GM11168 (cell line): ENCODE data around the gene ADGRG6.

Experiments
- in situ Hi-C: fragments of 300-500 bp; cut with MboI; formaldehyde crosslinking; loops from one replicate; pipeline ENCODE4 v1.12.0; 2022; ENCODE audit warnings: low sequenced_read_pairs; ENCODE audit not compliant: unreplicated experiment

The ADGRG6 gene

GRCh38 chr6:142373268-142374090 is 71.7 kb downstream of the ADGRG6 start:
- in situ Hi-C loops, result no loop called here

GRCh38 chr6:142374091-142374770 is 72.4 kb downstream of the ADGRG6 start:
- in situ Hi-C loops, result no loop called here

- in situ Hi-C loops, result loop anchor here (25.0 kb wide), 1 partner anchor 238 kb away; the partner anchor contains the start of genes GJE1, NMBR and VTA1
These were observed 73.3 kb downstream of the ADGRG6 start for GRCh38 chr6:142374965-142375733.

- in situ Hi-C loops, result loop anchor here (25.0 kb wide), 1 partner anchor 239 kb away; the partner anchor contains the start of genes GJE1, NMBR and VTA1
These were observed 74.3 kb downstream of the ADGRG6 start for GRCh38 chr6:142376115-142376514.

GRCh38 chr6:142376800-142377496 is 75.1 kb downstream of the ADGRG6 start:
- in situ Hi-C loops, result loop anchor here (25.0 kb wide), 1 partner anchor 240 kb away; the partner anchor contains the start of genes GJE1, NMBR and VTA1

GRCh38 chr6:142377497-142377848 is 75.7 kb downstream of the ADGRG6 start:
- in situ Hi-C loops, result loop anchor here (25.0 kb wide), 1 partner anchor 240 kb away; the partner anchor contains the start of genes GJE1, NMBR and VTA1

GRCh38 chr6:142378138-142378875 is 76.5 kb downstream of the ADGRG6 start:
- in situ Hi-C loops, result loop anchor here (25.0 kb wide), 1 partner anchor 241 kb away; the partner anchor contains the start of genes GJE1, NMBR and VTA1

- in situ Hi-C loops, result loop anchor here (25.0 kb wide), 1 partner anchor 243 kb away; the partner anchor contains the start of genes GJE1, NMBR and VTA1
These were observed 78.8 kb downstream of the ADGRG6 start for GRCh38 chr6:142380626-142381025.

- in situ Hi-C loops, result loop anchor here (25.0 kb wide), 1 partner anchor 244 kb away; the partner anchor contains the start of genes GJE1, NMBR and VTA1
These were observed 79.4 kb downstream of the ADGRG6 start for GRCh38 chr6:142381181-142381580.

- in situ Hi-C loops, result loop anchor here (25.0 kb wide), 1 partner anchor 245 kb away; the partner anchor contains the start of genes GJE1, NMBR and VTA1
These were observed 80.1 kb downstream of the ADGRG6 start for GRCh38 chr6:142381845-142382378.

GRCh38 chr6:142384519-142385254 is 82.9 kb downstream of the ADGRG6 start:
- in situ Hi-C loops, result loop anchor here (25.0 kb wide), 1 partner anchor 247 kb away; the partner anchor contains the start of genes GJE1, NMBR and VTA1

- in situ Hi-C loops, result loop anchor here (25.0 kb wide), 1 partner anchor 248 kb away; the partner anchor contains the start of genes GJE1, NMBR and VTA1
These were observed 83.5 kb downstream of the ADGRG6 start for GRCh38 chr6:142385352-142385751.

- in situ Hi-C loops, result loop anchor here (25.0 kb wide), 1 partner anchor 249 kb away; the partner anchor contains the start of genes GJE1, NMBR and VTA1
These were observed 84.8 kb downstream of the ADGRG6 start for GRCh38 chr6:142386657-142387056.

- in situ Hi-C loops, result loop anchor here (25.0 kb wide), 1 partner anchor 251 kb away; the partner anchor contains the start of genes GJE1, NMBR and VTA1
These were observed 86.4 kb downstream of the ADGRG6 start for GRCh38 chr6:142387997-142388815.

- in situ Hi-C loops, result loop anchor here (25.0 kb wide), 1 partner anchor 258 kb away; the partner anchor contains the start of genes GJE1, NMBR and VTA1
These were observed 93.5 kb downstream of the ADGRG6 start for GRCh38 chr6:142395266-142395665.

GRCh38 chr6:142395768-142396231 is 94.0 kb downstream of the ADGRG6 start:
- in situ Hi-C loops, result loop anchor here (25.0 kb wide), 1 partner anchor 258 kb away; the partner anchor contains the start of genes GJE1, NMBR and VTA1
